ENCODE data around the gene MGAT5B.

GRCh38 chr17:76901542-76902197 is 33.5 kb downstream of the MGAT5B start:
- TF ChIP-seq EZH2 (IDR thresholded peaks at IDR 0.05; ENCODE audit: insufficient read depth, poor library complexity, severe bottlenecking) (no peak), EZH2phosphoT487 (IDR thresholded peaks at IDR 0.05; ENCODE audit: insufficient read depth, low read depth) (no peak)
